DND-41 (cell line): ENCODE measurements around the gene ENAH.

Experiments
- ATAC-seq: fragments of 200-7000 bp; cut with Tn5 transposase; 3 replicates; pipeline ENCODE4 v1.9.1; 2021; ENCODE audit warnings: low read depth; ENCODE audit not compliant: insufficient read depth
- DNase-seq: peaks from one replicate; pipeline ENCODE4 v3.0.0-alpha.2; 2020
- H2AFZ ChIP-seq: 2 replicates; pipeline ENCODE4 v1.6.0; 2012; ENCODE audit warnings: low read depth, low read length
- H3K27ac ChIP-seq: 2 replicates; pipeline ENCODE4 v1.5.1; 2012; ENCODE audit warnings: low read length, inconsistent platforms
- H3K27me3 ChIP-seq: fragments of 200-600 bp; sonication (generic); 2 replicates; pipeline ENCODE4 v1.6.0; 2012; ENCODE audit warnings: low read length, mild to moderate bottlenecking, inconsistent platforms; ENCODE audit not compliant: insufficient read depth, poor library complexity
- H3K36me3 ChIP-seq: 2 replicates; pipeline ENCODE4 v1.5.1; 2012; ENCODE audit warnings: low read length, inconsistent platforms; ENCODE audit not compliant: insufficient read depth
- H3K4me1 ChIP-seq: 2 replicates; pipeline ENCODE4 v1.5.1; 2012; ENCODE audit warnings: mild to moderate bottlenecking, low read length; ENCODE audit not compliant: insufficient read depth
- H3K4me2 ChIP-seq: 2 replicates; pipeline ENCODE4 v1.6.0; 2012; ENCODE audit warnings: mild to moderate bottlenecking, moderate library complexity, low read length, inconsistent platforms; ENCODE audit not compliant: insufficient read depth
- H3K4me3 ChIP-seq, 2 experiments: fragments of 200-600 bp in 1 of 2; shearing (Covaris generic) in 1 of 2; 2 replicates each; pipeline ENCODE4 v1.5.1; 2012 to 2016; ENCODE audit warnings: inconsistent platforms in 2 of 2, low read length in 2 of 2, mild to moderate bottlenecking in 2 of 2, low read depth in 1 of 2, moderate library complexity in 1 of 2
- H3K79me2 ChIP-seq: 2 replicates; pipeline ENCODE4 v1.6.0; 2012; ENCODE audit warnings: low read length, inconsistent platforms; ENCODE audit not compliant: insufficient read depth
- H3K9ac ChIP-seq: 2 replicates; pipeline ENCODE4 v1.6.0; 2012; ENCODE audit warnings: low read depth, mild to moderate bottlenecking, inconsistent platforms, low read length, moderate library complexity
- H3K9me3 ChIP-seq: 2 replicates; pipeline ENCODE4 v1.5.1; 2012; ENCODE audit warnings: low read length, moderate library complexity, mild to moderate bottlenecking, inconsistent platforms; ENCODE audit not compliant: insufficient read depth, severe bottlenecking
- H4K20me1 ChIP-seq: 2 replicates; pipeline ENCODE4 v1.6.0; 2012; ENCODE audit warnings: low read length; ENCODE audit not compliant: insufficient read depth
- CTCF ChIP-seq: IDR thresholded peaks from 2 replicates; pipeline ENCODE4 v1.5.1; 2012; ENCODE audit warnings: borderline replicate concordance, low read length, moderate library complexity, mild to moderate bottlenecking; ENCODE audit not compliant: poor library complexity, severe bottlenecking; ENCODE audit errors: extremely low read depth
- EZH2 ChIP-seq: IDR thresholded peaks from 3 replicates; pipeline ENCODE4 v1.6.1; 2012; ENCODE audit warnings: borderline replicate concordance, low read depth, mild to moderate bottlenecking, moderate library complexity, low read length, inconsistent platforms; ENCODE audit not compliant: severe bottlenecking

ENAH gene

GRCh38 chr1:225494789-225495359 is 158.0 kb downstream of the ENAH start:
- Histone ChIP-seq H3K4me3 (no peak overlapping the region), H3K9ac (no peak overlapping the region)

GRCh38 chr1:225493591-225494246 is 159.2 kb downstream of the ENAH start:
- Histone ChIP-seq H3K4me2 (no peak overlapping the region), H4K20me1 (no peaks in the 10 kb centered on the region), H2AFZ (no peak overlapping the region), H3K4me3 (no peak overlapping the region), H3K9ac (no peak overlapping the region), H3K4me1 (no peaks in the 10 kb centered on the region), H3K36me3 (no peaks in the 10 kb centered on the region), H3K27me3 (no peaks in the 10 kb centered on the region), H3K9me3 (no peaks in the 10 kb centered on the region), H3K27ac (no peak overlapping the region), H3K79me2 (no peaks in the 10 kb centered on the region)
- TF ChIP-seq EZH2: no peak
- no peak for TF ChIP-seq CTCF
- no peak for DNase-seq
- ATAC-seq: no peak

More at GRCh38 chr1:225494789-225495359, 158.0 kb downstream of the ENAH start:
- Histone ChIP-seq H3K9me3 (no peaks in the 10 kb centered on the region), H3K4me1 (no peaks in the 10 kb centered on the region), H3K4me2 (no peak overlapping the region), H2AFZ (no peak overlapping the region), H3K27ac (no peak overlapping the region), H3K36me3 (no peaks in the 10 kb centered on the region), H3K79me2 (no peaks in the 10 kb centered on the region), H4K20me1 (no peaks in the 10 kb centered on the region), H3K27me3 (no peaks in the 10 kb centered on the region)
- DNase-seq (no peak), ATAC-seq (no peak)
- no peak for TF ChIP-seq EZH2
- no peak for TF ChIP-seq CTCF

GRCh38 chr1:225488676-225489075 is 164.2 kb downstream of the ENAH start:
- no peaks in the 10 kb centered on the region for H4K20me1 ChIP-seq
- H3K4me2 ChIP-seq: no peak overlapping the region
- no peak overlapping the region for H3K4me3 ChIP-seq
- H3K27me3 ChIP-seq: peaks cover 2% of the 10 kb centered on the region
- H3K9me3 ChIP-seq: no peaks in the 10 kb centered on the region
- no peaks in the 10 kb centered on the region for H3K36me3 ChIP-seq
- TF ChIP-seq CTCF (no peak), EZH2 (no peak)
- H3K79me2 ChIP-seq: no peaks in the 10 kb centered on the region
- no peak overlapping the region for H3K27ac ChIP-seq
- H3K9ac ChIP-seq: no peak overlapping the region
- DNase-seq (no peak), ATAC-seq (no peak)
- no peak overlapping the region for H2AFZ ChIP-seq
- H3K4me1 ChIP-seq: no peaks in the 10 kb centered on the region
